Transverse colon (tissue), 3 donors: ENCODE measurements around the gene ARHGEF11.

Source experiments
- CTCF ChIP-seq, 5 experiments: fragments of 200-600 bp in 3 of 5; fragments of 450-650 bp in 2 of 5; sonication (generic) in 3 of 5; IDR thresholded peaks; 1 replicate in 2 of 5; 2 replicates in 3 of 5; pipeline ENCODE4 v1.5.1; 2016 to 2017; ENCODE audit warnings: antibody characterized with exemption in 5 of 5, inconsistent platforms in 3 of 5, mild to moderate bottlenecking in 2 of 5, moderate library complexity in 1 of 5
- EP300 ChIP-seq: sonication (generic); formaldehyde crosslinking; IDR thresholded peaks from one replicate; pipeline ENCODE4 v1.6.1; 2017; ENCODE audit warnings: antibody characterized with exemption, low read depth
- POLR2A ChIP-seq: fragments of 450-650 bp; IDR thresholded peaks from one replicate; pipeline ENCODE4 v1.6.1; 2016; ENCODE audit warnings: antibody characterized with exemption, mild to moderate bottlenecking, moderate library complexity

DNA sequence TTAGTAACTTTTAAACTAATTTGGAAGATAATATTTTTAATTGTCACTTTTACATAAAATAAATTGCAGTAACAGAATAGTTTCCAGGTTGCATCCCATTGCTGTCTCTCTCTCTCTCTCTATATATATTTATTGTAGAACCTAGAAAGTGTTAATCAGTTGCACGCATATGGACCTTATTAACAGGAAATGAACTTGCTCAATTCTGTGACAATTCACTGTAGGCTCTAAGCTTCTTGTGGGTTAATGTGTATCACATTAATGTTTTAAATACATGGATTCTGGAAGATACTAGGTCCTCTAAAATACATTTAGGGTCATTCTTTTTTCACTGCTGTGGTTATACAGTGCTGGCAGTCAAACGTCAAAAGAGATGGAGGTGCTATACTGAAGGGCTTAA is 92.0 kb downstream of the ARHGEF11 start:
- TF ChIP-seq CTCF (IDR thresholded peaks at IDR 0.05) = no peak
- TF ChIP-seq POLR2A = no peak
- no peak for TF ChIP-seq EP300
